ENCODE results near the gene GSS.

DNA sequence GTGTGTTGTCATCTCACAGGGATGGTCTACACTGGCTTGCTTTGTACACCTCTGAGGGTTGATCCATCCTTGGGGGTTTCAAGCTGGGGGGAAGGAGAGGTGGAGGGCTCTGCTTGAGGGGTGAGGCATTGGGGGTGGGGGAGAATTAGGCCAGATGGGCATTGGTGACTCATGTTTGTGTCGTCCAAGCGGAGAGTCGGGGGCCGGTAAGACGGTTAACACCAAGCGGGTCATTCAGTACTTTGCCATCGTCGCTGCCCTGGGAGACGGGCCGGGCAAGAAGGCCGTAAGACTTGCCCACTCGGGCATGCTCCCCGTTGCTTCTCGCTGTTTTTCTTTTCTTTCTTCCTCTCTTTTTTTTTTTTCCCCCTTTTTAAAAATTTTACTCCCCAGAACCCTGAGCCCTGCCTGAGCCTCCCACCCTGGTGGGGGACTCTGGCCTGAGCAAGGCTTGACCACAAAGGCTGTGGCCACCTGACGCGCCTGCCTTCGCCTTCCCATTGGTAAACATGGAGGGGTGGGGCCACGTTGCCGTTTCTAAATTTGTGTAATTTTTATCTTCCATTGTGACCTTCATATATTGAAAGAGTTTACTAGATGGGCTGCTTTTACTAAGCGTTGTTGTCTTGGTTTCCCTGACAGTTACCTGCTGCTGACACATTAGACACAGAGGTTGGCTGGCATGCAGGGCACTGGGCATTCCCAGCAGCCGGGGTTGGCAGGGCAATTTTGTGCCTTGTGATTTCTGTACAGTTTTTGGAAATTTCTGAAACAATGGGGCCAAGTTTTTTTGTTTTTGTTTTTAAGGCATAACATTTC is 26.9 kb upstream of the GSS start:
- TF ChIP-seq, protein P1, sequence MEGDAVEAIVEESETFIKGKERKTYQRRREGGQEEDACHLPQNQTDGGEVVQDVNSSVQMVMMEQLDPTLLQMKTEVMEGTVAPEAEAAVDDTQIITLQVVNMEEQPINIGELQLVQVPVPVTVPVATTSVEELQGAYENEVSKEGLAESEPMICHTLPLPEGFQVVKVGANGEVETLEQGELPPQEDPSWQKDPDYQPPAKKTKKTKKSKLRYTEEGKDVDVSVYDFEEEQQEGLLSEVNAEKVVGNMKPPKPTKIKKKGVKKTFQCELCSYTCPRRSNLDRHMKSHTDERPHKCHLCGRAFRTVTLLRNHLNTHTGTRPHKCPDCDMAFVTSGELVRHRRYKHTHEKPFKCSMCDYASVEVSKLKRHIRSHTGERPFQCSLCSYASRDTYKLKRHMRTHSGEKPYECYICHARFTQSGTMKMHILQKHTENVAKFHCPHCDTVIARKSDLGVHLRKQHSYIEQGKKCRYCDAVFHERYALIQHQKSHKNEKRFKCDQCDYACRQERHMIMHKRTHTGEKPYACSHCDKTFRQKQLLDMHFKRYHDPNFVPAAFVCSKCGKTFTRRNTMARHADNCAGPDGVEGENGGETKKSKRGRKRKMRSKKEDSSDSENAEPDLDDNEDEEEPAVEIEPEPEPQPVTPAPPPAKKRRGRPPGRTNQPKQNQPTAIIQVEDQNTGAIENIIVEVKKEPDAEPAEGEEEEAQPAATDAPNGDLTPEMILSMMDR (IDR thresholded peaks at IDR 0.05): no peak
- TF ChIP-seq POLR2A (IDR thresholded peaks at IDR 0.05): no peak

All from testis (tissue), 2 donors.